Measurements from ENCODE around the gene PAOX.
"Not testable (repeated sequence)": the region's sequence is repeated elsewhere in the genome, so short reads cannot be mapped to it uniquely, and the experiment has no call there.

- TF ChIP-seq CTCF (conservative IDR thresholded peaks at IDR 0.05 in 1 of 2, IDR thresholded peaks at IDR 0.05 in 1 of 2; ENCODE audit: low read depth in 1 of 2, low read length in 2 of 2); EZH2 (IDR thresholded peaks at IDR 0.05; ENCODE audit: low read length, missing control alignments): not testable (repeated sequence)
Measured at GRCh38 chr10:133414401-133414800, 35.3 kb downstream of the PAOX start.
